ENCODE data around the gene MED29.

Gene MED29

DNA sequence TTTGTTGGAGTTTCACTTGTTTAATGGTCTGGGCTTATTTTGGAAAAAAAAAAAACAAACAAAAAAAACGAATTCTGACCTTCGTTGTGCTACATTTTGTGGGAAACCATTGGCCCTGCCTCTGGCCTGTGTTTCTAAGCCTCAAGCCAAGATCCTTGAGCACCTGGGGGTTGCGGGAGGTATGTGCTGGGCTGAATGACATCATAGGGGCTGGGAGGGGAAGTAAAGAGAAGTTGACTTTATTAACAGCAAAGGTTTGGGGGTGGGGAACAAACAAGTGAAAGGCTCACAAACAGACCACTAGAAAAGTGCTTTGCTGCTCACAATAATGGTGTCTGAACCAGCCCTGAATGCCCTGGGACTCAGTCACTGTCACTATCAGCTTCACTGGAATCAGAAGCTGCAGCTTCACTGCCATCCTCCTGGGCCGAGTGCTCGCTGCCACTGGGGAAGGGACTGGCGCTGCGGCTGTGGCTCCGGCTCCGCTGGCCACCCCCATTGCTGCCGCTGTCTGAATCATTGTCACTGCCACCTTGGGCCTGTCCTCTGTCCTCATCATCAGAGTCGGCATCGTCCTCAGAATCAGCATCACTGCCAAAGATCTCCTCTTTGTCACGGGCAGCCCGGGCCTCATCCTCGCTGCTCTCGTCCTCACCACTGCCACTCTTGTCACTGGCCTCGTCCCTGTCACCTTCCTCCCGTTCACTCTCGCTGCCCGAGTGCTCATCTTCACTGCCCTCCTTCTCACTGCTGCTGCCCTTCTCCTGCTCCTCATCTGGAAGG lies 5.4 kb upstream of the MED29 start:
- no peak for DNase-seq (ENCODE audit: low read depth, low spot score)
- in situ Hi-C loops (cut with HindIII; ENCODE audit: low sequenced_read_pairs): no loop called here
- TF ChIP-seq, protein P1, sequence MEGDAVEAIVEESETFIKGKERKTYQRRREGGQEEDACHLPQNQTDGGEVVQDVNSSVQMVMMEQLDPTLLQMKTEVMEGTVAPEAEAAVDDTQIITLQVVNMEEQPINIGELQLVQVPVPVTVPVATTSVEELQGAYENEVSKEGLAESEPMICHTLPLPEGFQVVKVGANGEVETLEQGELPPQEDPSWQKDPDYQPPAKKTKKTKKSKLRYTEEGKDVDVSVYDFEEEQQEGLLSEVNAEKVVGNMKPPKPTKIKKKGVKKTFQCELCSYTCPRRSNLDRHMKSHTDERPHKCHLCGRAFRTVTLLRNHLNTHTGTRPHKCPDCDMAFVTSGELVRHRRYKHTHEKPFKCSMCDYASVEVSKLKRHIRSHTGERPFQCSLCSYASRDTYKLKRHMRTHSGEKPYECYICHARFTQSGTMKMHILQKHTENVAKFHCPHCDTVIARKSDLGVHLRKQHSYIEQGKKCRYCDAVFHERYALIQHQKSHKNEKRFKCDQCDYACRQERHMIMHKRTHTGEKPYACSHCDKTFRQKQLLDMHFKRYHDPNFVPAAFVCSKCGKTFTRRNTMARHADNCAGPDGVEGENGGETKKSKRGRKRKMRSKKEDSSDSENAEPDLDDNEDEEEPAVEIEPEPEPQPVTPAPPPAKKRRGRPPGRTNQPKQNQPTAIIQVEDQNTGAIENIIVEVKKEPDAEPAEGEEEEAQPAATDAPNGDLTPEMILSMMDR (IDR thresholded peaks at IDR 0.05; ENCODE audit: low read depth, low read length): no peak
- no peak overlapping the region for H3K4me3 ChIP-seq (ENCODE audit: low read depth, low read length)

- TF ChIP-seq, protein P1 (IDR thresholded peaks at IDR 0.05; ENCODE audit: low read depth, low read length): no peak
- DNase-seq (ENCODE audit: low read depth, low spot score): no peak
- no peak overlapping the region for H3K4me3 ChIP-seq (ENCODE audit: low read depth, low read length)
- in situ Hi-C loops (cut with HindIII; ENCODE audit: low sequenced_read_pairs): no loop called here
Observed at GRCh38 chr19:39386557-39386956, 4.6 kb upstream of the MED29 start.

DNA sequence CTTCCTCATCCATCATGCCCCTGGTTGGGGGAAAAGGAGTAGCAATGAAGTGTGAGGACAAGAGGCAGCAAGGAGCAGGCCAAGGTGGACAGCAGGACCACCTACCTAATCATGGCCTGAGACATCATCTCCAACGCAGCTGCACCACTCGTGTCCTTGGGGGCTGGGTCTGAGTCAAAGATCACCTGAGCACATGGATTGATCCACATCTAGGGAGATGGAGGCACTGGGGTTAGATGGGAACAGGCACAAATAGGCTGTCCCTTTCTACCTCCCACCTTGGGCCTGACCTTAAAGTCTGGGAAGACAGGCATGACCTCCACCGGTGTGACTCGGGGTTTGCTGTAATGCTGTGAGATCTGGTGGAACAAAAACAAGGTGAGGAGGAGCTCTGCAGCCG lies 2.5 kb upstream of the MED29 start:
- DNase-seq (ENCODE audit: low read depth, low spot score): no peak
- in situ Hi-C loops (cut with HindIII; ENCODE audit: low sequenced_read_pairs): no loop called here
- no peak overlapping the region for H3K4me3 ChIP-seq (ENCODE audit: low read depth, low read length)
- TF ChIP-seq, protein P1 (IDR thresholded peaks at IDR 0.05; ENCODE audit: low read depth, low read length): no peak

DNA sequence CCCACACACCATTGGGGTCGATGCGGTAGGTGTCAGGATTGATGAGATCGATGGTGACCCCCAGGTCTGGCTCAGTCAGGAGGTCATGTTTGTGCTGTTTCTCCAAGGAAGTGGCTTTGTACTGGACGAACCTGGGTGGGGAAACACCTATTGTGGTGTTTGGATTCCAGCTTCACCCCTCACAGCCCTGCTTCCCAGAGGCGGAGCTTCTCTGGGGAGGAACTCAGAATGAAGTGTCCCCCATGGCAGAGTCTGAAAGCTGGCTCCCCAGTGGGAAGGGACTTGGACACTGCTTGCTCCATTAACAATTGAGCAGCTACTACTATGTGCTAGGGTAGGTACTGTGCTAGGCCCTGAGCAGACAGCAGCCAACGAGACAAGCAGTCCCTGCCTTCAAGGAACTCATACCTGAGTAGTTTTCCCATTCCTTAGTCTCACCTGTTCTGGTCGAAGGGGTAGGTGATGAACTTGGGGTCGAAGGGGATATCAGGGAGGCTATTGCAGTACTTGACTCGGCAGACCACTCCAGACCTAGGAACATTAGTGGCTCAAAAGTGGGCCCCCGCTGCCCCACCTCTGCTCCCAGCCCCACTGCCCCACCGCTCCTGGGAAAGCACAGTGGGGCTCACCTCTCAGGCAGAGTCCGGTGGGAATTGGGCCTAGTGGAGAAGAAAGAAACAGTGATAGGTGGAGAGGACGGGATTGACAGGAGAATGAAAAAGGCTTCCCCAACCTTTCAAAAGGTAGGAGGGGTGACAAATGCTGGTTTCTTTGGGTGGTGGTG lies 1.4 kb upstream of the MED29 start:
- TF ChIP-seq, protein P1 (IDR thresholded peaks at IDR 0.05; ENCODE audit: low read depth, low read length): no peak
- in situ Hi-C loops (cut with HindIII; ENCODE audit: low sequenced_read_pairs): no loop called here
- peak overlapping the region; percentile 98 for H3K4me3 ChIP-seq (ENCODE audit: low read depth, low read length)
- no peak for DNase-seq (ENCODE audit: low read depth, low spot score)

- no peak for DNase-seq (ENCODE audit: low read depth, low spot score)
- in situ Hi-C loops (cut with HindIII; ENCODE audit: low sequenced_read_pairs): no loop called here
- H3K4me3 ChIP-seq (ENCODE audit: low read depth, low read length): peak overlapping the region; percentile 98
- TF ChIP-seq, protein P1 (IDR thresholded peaks at IDR 0.05; ENCODE audit: low read depth, low read length): no peak
Observed at GRCh38 chr19:39390451-39390750, 777 bp upstream of the MED29 start.

GRCh38 chr19:39397360-39398296 lies 6.5 kb downstream of the MED29 start:
- TF ChIP-seq, protein P1 (IDR thresholded peaks at IDR 0.05; ENCODE audit: low read depth, low read length): peak; percentile 99
- peak; percentile 80 for DNase-seq (ENCODE audit: low read depth, low spot score)
- in situ Hi-C loops (cut with HindIII; ENCODE audit: low sequenced_read_pairs): no loop called here
- H3K4me3 ChIP-seq (ENCODE audit: low read depth, low read length): no peak overlapping the region
